Osteocyte (in vitro differentiated cells): ENCODE data around the gene IQSEC1. TPM values are rescaled to one million over a fixed set of nuclear protein-coding genes. Genes with fewer than 3 reads are reported as not detected.

Experiments used
- DNase-seq: peaks from one replicate; pipeline ENCODE4 v3.0.0; 2021; ENCODE audit warnings: mixed read lengths; ENCODE audit not compliant: unreplicated experiment; ENCODE audit errors: extremely low spot score
- H3K27ac Mint-ChIP-seq: one replicate; pipeline ENCODE4 v1.8.0; 2021; ENCODE audit warnings: mild to moderate bottlenecking, mixed read lengths; ENCODE audit not compliant: unreplicated experiment
- H3K27me3 Mint-ChIP-seq: one replicate; pipeline ENCODE4 v1.8.0; 2021; ENCODE audit warnings: mixed read lengths; ENCODE audit not compliant: unreplicated experiment
- H3K36me3 Mint-ChIP-seq: one replicate; pipeline ENCODE4 v1.8.0; 2021; ENCODE audit warnings: mixed read lengths; ENCODE audit not compliant: unreplicated experiment
- H3K4me1 Mint-ChIP-seq: one replicate; pipeline ENCODE4 v1.8.0; 2021; ENCODE audit warnings: mixed read lengths; ENCODE audit not compliant: unreplicated experiment
- H3K4me3 Mint-ChIP-seq: one replicate; pipeline ENCODE4 v1.8.0; 2021; ENCODE audit warnings: mild to moderate bottlenecking, moderate library complexity, mixed read lengths; ENCODE audit not compliant: unreplicated experiment
- H3K9me3 Mint-ChIP-seq: one replicate; pipeline ENCODE4 v1.8.0; 2021; ENCODE audit warnings: mixed read lengths; ENCODE audit not compliant: unreplicated experiment
- CTCF ChIP-seq: fragments of 200-600 bp; sonication (generic); IDR thresholded peaks from 2 replicates; pipeline ENCODE4 v1.5.0; 2021; ENCODE audit warnings: antibody characterized with exemption, mild to moderate bottlenecking, moderate library complexity
- total RNA-seq: library from RNA; stranded (reverse); gene quantifications from 2 replicates; pipeline ENCODE4 v1.2.1, GENCODE V29; 2021

IQSEC1 gene
- total RNA-seq, 1 donor from 2014 or later = 37.9 TPM

- Mint-ChIP-seq H3K27ac (no peak overlapping the region), H3K4me3 (no peak overlapping the region), H3K9me3 (no peaks in the 10 kb centered on the region), H3K36me3 (no peaks in the 10 kb centered on the region), H3K4me1 (peaks cover 51% of the 10 kb centered on the region), H3K27me3 (no peaks in the 10 kb centered on the region)
- DNase-seq = no peak
- no peak for TF ChIP-seq CTCF
Measured at GRCh38 chr3:13025090-13025489, 48.1 kb downstream of the IQSEC1 start.

DNA sequence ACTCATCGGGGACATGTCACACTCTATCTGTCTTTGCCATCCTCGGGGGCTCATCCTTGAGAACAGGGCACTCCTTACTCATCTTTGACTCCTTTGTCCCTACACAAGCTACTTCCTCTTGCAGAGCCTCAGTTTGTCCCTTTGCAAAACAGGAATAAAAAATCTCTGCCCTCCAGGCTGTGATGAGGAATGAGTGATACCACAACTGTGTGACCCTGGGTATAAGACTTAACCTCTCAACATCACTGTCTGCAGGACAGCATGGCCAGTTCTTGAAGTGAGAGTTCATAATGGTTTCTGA, 48.5 kb downstream of the IQSEC1 start:
- no peaks in the 10 kb centered on the region for H3K36me3 Mint-ChIP-seq
- peaks cover 54% of the 10 kb centered on the region for H3K4me1 Mint-ChIP-seq
- H3K27ac Mint-ChIP-seq = no peak overlapping the region
- no peaks in the 10 kb centered on the region for H3K27me3 Mint-ChIP-seq
- DNase-seq = no peak
- H3K9me3 Mint-ChIP-seq = no peaks in the 10 kb centered on the region
- TF ChIP-seq CTCF = no peak
- no peak overlapping the region for H3K4me3 Mint-ChIP-seq

DNA sequence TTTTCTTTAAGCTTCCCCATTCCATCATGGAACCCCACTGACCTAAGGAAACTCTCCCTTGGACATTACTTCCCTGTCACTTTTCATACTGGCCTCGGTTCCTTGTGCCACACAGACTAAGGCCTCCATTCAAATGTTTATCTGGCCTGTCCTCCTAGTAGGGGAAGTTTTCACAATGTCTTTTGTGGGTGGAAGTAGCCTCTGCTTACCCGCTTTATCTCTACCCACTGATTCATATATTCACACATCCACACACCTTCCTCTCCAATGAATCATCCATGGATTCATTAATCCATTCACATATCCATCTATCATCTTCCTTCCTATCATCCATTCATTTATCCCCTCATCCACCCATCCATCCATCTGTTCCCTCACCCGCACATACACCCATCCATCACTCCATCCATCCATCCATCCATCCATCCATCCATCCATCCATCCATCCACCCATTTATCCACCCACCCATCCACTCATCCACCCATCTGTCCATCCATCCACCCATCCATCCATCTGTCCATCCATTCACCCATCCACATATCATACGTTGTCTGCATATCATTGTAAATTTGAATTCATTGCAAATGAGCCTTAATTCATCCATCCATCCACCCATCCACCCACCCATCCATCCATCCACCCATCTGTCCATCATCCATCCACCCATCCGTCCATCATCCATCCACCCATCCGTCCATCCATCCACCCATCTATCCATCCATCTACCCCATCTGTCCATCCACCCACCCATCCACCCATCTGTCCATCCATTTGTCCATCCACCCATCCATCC, 49.1 kb downstream of the IQSEC1 start:
- Mint-ChIP-seq H3K27me3 (no peaks in the 10 kb centered on the region), H3K4me1 (peaks cover 57% of the 10 kb centered on the region), H3K4me3 (no peak overlapping the region), H3K9me3 (no peaks in the 10 kb centered on the region), H3K36me3 (no peaks in the 10 kb centered on the region), H3K27ac (no peak overlapping the region)
- TF ChIP-seq CTCF = no peak
- no peak for DNase-seq

- no peaks in the 10 kb centered on the region for H3K9me3 Mint-ChIP-seq
- H3K27ac Mint-ChIP-seq = no peak overlapping the region
- DNase-seq = no peak
- no peak for TF ChIP-seq CTCF
- no peak overlapping the region for H3K4me3 Mint-ChIP-seq
- H3K27me3 Mint-ChIP-seq = no peaks in the 10 kb centered on the region
- H3K36me3 Mint-ChIP-seq = no peaks in the 10 kb centered on the region
- H3K4me1 Mint-ChIP-seq = peaks cover 64% of the 10 kb centered on the region
Measured at GRCh38 chr3:13023235-13023970, 49.8 kb downstream of the IQSEC1 start.
